Tibial nerve (tissue), 4 donors: Measurements from ENCODE around the gene BAZ2A.

Source experiments
- EP300 ChIP-seq, 2 donors: sonication (generic); formaldehyde crosslinking; IDR thresholded peaks; one replicate each; pipeline ENCODE4 v1.6.1; 2017; ENCODE audit warnings: antibody characterized with exemption in 2 of 2, mild to moderate bottlenecking in 1 of 2
- POLR2A ChIP-seq, 2 donors: fragments of 450-650 bp; IDR thresholded peaks; one replicate each; pipeline ENCODE4 v1.6.1; 2017; ENCODE audit warnings: antibody characterized with exemption in 2 of 2, mild to moderate bottlenecking in 2 of 2, moderate library complexity in 2 of 2
- TF ChIP-seq, protein P1 (sequence below), 5 experiments: fragments of 200-600 bp in 3 of 5; fragments of 450-650 bp in 2 of 5; sonication (generic) in 3 of 5; IDR thresholded peaks; one replicate each; pipeline ENCODE4 v1.5.1; 2016 to 2019; ENCODE audit warnings: antibody characterized with exemption in 5 of 5, mild to moderate bottlenecking in 3 of 5, moderate library complexity in 2 of 5

DNA sequence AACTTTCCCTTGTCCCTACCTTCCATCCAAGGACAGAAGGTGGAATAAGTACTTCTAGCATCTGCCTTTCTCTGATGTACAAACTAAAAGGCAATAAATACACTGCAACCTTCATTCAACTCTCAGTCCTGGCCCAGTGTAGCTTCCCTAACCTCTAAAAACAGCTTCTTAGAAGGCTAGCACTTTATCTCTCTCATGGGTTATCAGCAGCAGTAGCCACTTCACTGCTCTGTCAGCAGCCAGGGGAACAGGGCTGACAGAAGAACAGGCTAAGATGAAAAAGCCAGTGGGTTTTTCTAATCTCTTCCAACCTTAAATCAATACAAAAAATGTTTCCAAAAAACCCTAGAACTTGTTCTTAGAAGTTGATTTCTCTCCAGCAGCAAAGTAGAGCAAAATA, 13.2 kb downstream of the BAZ2A start:
- TF ChIP-seq EP300 (IDR thresholded peaks at IDR 0.05) (no peak), POLR2A (IDR thresholded peaks at IDR 0.05) (no peak)
- TF ChIP-seq, protein P1, sequence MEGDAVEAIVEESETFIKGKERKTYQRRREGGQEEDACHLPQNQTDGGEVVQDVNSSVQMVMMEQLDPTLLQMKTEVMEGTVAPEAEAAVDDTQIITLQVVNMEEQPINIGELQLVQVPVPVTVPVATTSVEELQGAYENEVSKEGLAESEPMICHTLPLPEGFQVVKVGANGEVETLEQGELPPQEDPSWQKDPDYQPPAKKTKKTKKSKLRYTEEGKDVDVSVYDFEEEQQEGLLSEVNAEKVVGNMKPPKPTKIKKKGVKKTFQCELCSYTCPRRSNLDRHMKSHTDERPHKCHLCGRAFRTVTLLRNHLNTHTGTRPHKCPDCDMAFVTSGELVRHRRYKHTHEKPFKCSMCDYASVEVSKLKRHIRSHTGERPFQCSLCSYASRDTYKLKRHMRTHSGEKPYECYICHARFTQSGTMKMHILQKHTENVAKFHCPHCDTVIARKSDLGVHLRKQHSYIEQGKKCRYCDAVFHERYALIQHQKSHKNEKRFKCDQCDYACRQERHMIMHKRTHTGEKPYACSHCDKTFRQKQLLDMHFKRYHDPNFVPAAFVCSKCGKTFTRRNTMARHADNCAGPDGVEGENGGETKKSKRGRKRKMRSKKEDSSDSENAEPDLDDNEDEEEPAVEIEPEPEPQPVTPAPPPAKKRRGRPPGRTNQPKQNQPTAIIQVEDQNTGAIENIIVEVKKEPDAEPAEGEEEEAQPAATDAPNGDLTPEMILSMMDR (IDR thresholded peaks at IDR 0.05) = no peak
